ENCODE measurements around the gene MEIS2. TPM values are rescaled to one million over a fixed set of nuclear protein-coding genes. Genes with fewer than 3 reads are reported as not detected.

The MEIS2 gene
- total RNA-seq, 5 donors from 2014 or later (not counting 1 experiment from before 2014, with no cell fraction given): 0.38 to 0.54 TPM; not detected in 3

GRCh38 chr15:36843822-36844221 is 256.5 kb downstream of the MEIS2 start:
- ChIA-PET CTCF (no interaction called here), POLR2A (no interaction called here)
- H3K9me3 Mint-ChIP-seq: no peaks in the 10 kb centered on the region
- H3K4me3 Mint-ChIP-seq: no peak overlapping the region
- no peaks in the 10 kb centered on the region for H3K36me3 ChIP-seq (ENCODE audit: control insufficient read depth in 2 of 2, extremely low read depth in 1 of 2, insufficient read depth in 1 of 2, low read length in 1 of 2)
- no peaks in the 10 kb centered on the region for H3K9me3 ChIP-seq
- no peak for ATAC-seq (replicated peaks in 1 of 4)
- no CpG with 5 or more reads among the region's 3 CpGs for WGBS (ENCODE audit: insufficient coverage)
- no peaks in the 10 kb centered on the region for H3K4me1 Mint-ChIP-seq
- H3K36me3 Mint-ChIP-seq: no peaks in the 10 kb centered on the region
- H3K27me3 Mint-ChIP-seq: peaks cover 7 to 34% of the 10 kb centered on the region in 2 donors
- peaks cover 0 to 2% of the 10 kb centered on the region in 2 experiments for H3K27me3 ChIP-seq (replicated peaks in 1 of 2; ENCODE audit: control insufficient read depth in 2 of 2, extremely low read depth in 1 of 2, insufficient read depth in 2 of 2, low read length in 1 of 2)
- no peak overlapping the region for H3K27ac Mint-ChIP-seq
- H3K4me1 ChIP-seq (ENCODE audit: control insufficient read depth in 1 of 2, extremely low read depth in 1 of 2, insufficient read depth in 2 of 2, low read length in 2 of 2): no peaks in the 10 kb centered on the region
- no peak overlapping the region for H3K4me3 ChIP-seq (ENCODE audit: control insufficient read depth in 1 of 2, extremely low read depth in 1 of 2, low read length in 1 of 2)
- DNase-seq: no peak
- no peak overlapping the region for H3K27ac ChIP-seq (ENCODE audit: low read length)

DNA sequence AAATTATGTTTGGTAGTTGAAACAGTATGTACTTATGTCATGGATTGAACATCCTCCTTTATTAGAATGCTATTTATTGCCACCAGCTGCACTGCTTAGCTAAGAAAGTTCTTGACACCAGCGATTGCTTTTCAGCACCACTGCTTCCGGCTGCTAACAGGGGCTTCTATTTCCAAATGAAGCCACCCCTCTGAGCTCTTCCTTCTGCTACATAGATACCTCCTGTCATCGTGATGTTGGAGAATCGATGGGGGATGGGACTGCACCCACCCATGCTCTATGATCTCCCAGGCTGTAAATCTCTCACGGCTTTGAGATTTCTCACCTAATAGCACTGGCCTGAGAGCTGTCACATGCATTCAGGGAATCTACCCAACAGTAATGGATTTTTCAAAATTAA is 259.2 kb downstream of the MEIS2 start:
- Histone ChIP-seq H3K4me1 (ENCODE audit: control insufficient read depth in 1 of 2, extremely low read depth in 1 of 2, insufficient read depth in 2 of 2, low read length in 2 of 2) (no peaks in the 10 kb centered on the region), H3K4me3 (ENCODE audit: control insufficient read depth in 1 of 2, extremely low read depth in 1 of 2, low read length in 1 of 2) (no peak overlapping the region), H3K9me3 (no peaks in the 10 kb centered on the region), H3K27me3 (replicated peaks in 1 of 2; ENCODE audit: control insufficient read depth in 2 of 2, extremely low read depth in 1 of 2, insufficient read depth in 2 of 2, low read length in 1 of 2) (no peaks in the 10 kb centered on the region), H3K27ac (ENCODE audit: low read length) (no peak overlapping the region), H3K36me3 (ENCODE audit: control insufficient read depth in 2 of 2, extremely low read depth in 1 of 2, insufficient read depth in 1 of 2, low read length in 1 of 2) (no peaks in the 10 kb centered on the region)
- H3K4me3 Mint-ChIP-seq: no peak overlapping the region
- H3K27ac Mint-ChIP-seq: no peak overlapping the region
- no peaks in the 10 kb centered on the region for H3K9me3 Mint-ChIP-seq
- CTCF ChIA-PET: no interaction called here
- DNase-seq (no peak), ATAC-seq (replicated peaks in 1 of 4) (no peak)
- H3K27me3 Mint-ChIP-seq: peaks cover 7 to 26% of the 10 kb centered on the region in 2 donors
- H3K4me1 Mint-ChIP-seq: no peaks in the 10 kb centered on the region
- POLR2A ChIA-PET: no interaction called here
- H3K36me3 Mint-ChIP-seq: no peaks in the 10 kb centered on the region
- WGBS (ENCODE audit: insufficient coverage): 29% methylated on average over 1 of the region's 5 CpGs

Measured in T-cell (primary cell).